Upper lobe of left lung (tissue), 4 donors: Measurements from ENCODE around the gene ARPP21.

Source experiments
- CTCF ChIP-seq, 6 experiments: fragments of 450-650 bp in 4 of 6; fragments of 200-600 bp in 2 of 6; sonication (generic) in 2 of 6; IDR thresholded peaks; one replicate each; pipeline ENCODE4 v1.5.1; 2016 to 2019; ENCODE audit warnings: antibody characterized with exemption in 6 of 6
- POLR2AphosphoS5 ChIP-seq, 2 donors: sonication (generic); formaldehyde crosslinking; IDR thresholded peaks; one replicate each; pipeline ENCODE4 v1.5.1; 2017; ENCODE audit warnings: antibody characterized with exemption in 2 of 2

- TF ChIP-seq CTCF (IDR thresholded peaks at IDR 0.05) (no peak), POLR2AphosphoS5 (IDR thresholded peaks at IDR 0.05) (no peak)
Measured at GRCh38 chr3:35744419-35744818, 105.1 kb downstream of the ARPP21 start.
